ENCODE data around the gene INAFM2. TPM values are rescaled to one million over a fixed set of nuclear protein-coding genes. Genes with fewer than 3 reads are reported as not detected.

INAFM2 gene
- total RNA-seq, 2 experiments from 2014 or later, result 6.8 to 7.0 TPM

GRCh38 chr15:40310001-40310959 lies 13.2 kb upstream of the INAFM2 start:
- ATAC-seq (ENCODE audit: poor library complexity), result no peak
- peaks cover 51% of the 10 kb centered on the region for H3K4me1 Mint-ChIP-seq (ENCODE audit: low read depth)

GRCh38 chr15:40310993-40311392 lies 12.5 kb upstream of the INAFM2 start:
- intact Hi-C loops (cut with DNase I, micrococcal nuclease), result loop anchor here (1.0 kb wide), 1 partner anchor 32 kb away; no protein-coding TSS in a partner anchor
- Mint-ChIP-seq H3K9me3 (no peaks in the 10 kb centered on the region), H3K4me1 (ENCODE audit: low read depth) (peaks cover 45% of the 10 kb centered on the region), H3K36me3 (ENCODE audit: low read depth) (peaks cover 19% of the 10 kb centered on the region), H3K27me3 (no peaks in the 10 kb centered on the region), H3K27ac (peak overlapping the region; percentile 13), H3K4me3 (peak overlapping the region; percentile 78)
- no peaks in the 10 kb centered on the region for H3K27me3 ChIP-seq (ENCODE audit: control insufficient read depth in 1 of 2, insufficient read depth in 2 of 2, low read length in 2 of 2)
- DNase-seq (no peak), ATAC-seq (ENCODE audit: poor library complexity) (no peak)
- no peaks in the 10 kb centered on the region for H3K9me3 ChIP-seq (ENCODE audit: control insufficient read depth in 1 of 2, insufficient read depth in 1 of 2, low read length in 2 of 2)
- POLR2A ChIA-PET, result no interaction called here
- H3K27ac ChIP-seq (ENCODE audit: low read depth in 1 of 2, low read length in 2 of 2), result no peak overlapping the region
- no peak overlapping the region for H3K4me3 ChIP-seq (ENCODE audit: low read length)
- no peaks in the 10 kb centered on the region for H3K36me3 ChIP-seq (ENCODE audit: insufficient read depth, low read length)
- CTCF ChIA-PET, result interaction anchor here (1.3 to 6.4 kb wide), 4 partner anchors 11 to 36 kb away, joined by 4 to 55 read pairs (median 30); partner anchors contain the start of gene INAFM2
- peaks cover 53% of the 10 kb centered on the region for H3K4me1 ChIP-seq (ENCODE audit: insufficient read depth, low read length)
- TF ChIP-seq CTCF (IDR thresholded peaks at IDR 0.05), result no peak

More at GRCh38 chr15:40310001-40310959, 13.2 kb upstream of the INAFM2 start:
- H3K27me3 Mint-ChIP-seq, result no peaks in the 10 kb centered on the region
- peaks cover 19% of the 10 kb centered on the region for H3K36me3 Mint-ChIP-seq (ENCODE audit: low read depth)
- intact Hi-C loops (cut with DNase I, micrococcal nuclease), result loop anchor here (1.0 kb wide), 1 partner anchor 31 kb away; no protein-coding TSS in a partner anchor
- ChIA-PET CTCF (interaction anchor here (0.8 to 6.4 kb wide), 6 partner anchors 11 to 35 kb away, joined by 3 to 55 read pairs (median 9); partner anchors contain the start of genes ANKRD63 and INAFM2), POLR2A (interaction anchor here (1.1 to 4.5 kb wide), 4 partner anchors 12 to 95 kb away, joined by 4 to 65 read pairs (median 34); partner anchors contain the start of genes INAFM2 and IVD)
- Histone ChIP-seq H3K36me3 (ENCODE audit: insufficient read depth, low read length) (peaks cover 3% of the 10 kb centered on the region), H3K4me3 (ENCODE audit: low read length) (no peak overlapping the region), H3K4me1 (ENCODE audit: insufficient read depth, low read length) (peaks cover 61% of the 10 kb centered on the region), H3K27ac (ENCODE audit: low read depth in 1 of 2, low read length in 2 of 2) (no peak overlapping the region), H3K9me3 (ENCODE audit: control insufficient read depth in 1 of 2, insufficient read depth in 1 of 2, low read length in 2 of 2) (no peaks in the 10 kb centered on the region), H3K27me3 (ENCODE audit: control insufficient read depth in 1 of 2, insufficient read depth in 2 of 2, low read length in 2 of 2) (no peaks in the 10 kb centered on the region)
- TF ChIP-seq CTCF (IDR thresholded peaks at IDR 0.05), result peak; percentile 74
- peak in 13 of 14 experiments; percentile 25 to 78 (median 56) for DNase-seq
- H3K4me3 Mint-ChIP-seq, result peak overlapping the region; percentile 96
- H3K9me3 Mint-ChIP-seq, result no peaks in the 10 kb centered on the region
- H3K27ac Mint-ChIP-seq, result peak overlapping the region; percentile 95

DNA sequence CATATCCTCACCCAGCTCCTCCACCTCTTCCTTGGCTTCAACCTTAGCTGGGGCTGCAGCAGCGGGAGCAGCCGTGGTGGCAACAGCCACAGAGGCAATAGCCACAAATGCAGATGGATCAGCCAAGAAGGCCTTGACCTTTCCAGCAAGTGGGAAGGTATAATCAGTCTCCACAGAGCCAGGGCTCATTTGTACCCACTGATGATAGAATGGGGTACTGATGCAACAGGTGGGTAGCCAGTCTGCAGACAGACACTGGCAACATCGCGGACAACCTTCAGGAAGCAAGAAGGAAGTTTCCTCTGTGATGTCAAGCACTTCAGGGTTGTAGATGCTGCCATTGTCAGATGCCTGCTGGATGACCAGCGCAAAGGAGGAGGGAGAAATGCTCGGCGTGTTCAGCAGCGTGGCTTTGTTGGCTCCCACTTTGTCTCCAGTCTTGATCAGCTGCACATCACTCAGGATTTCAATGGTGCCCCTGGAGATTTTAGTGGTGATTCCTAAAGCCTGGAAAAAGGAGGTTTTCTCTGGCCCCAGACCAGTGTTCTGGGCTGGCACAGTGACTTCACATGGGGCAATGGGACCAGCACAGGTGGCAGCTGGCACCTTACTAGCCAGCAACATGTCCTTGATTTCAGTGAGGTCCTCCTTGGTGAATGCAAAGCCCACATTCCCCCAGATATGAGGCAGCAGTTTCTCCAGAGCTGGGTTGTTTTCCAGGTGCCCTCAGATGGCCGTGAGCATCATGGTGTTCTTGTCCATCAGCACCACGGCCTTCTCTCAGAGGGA lies 10.9 kb upstream of the INAFM2 start:
- no peak overlapping the region for H3K27ac ChIP-seq (ENCODE audit: low read depth in 1 of 2, low read length in 2 of 2)
- DNase-seq, result no peak
- Mint-ChIP-seq H3K9me3 (no peaks in the 10 kb centered on the region), H3K36me3 (ENCODE audit: low read depth) (peaks cover 11% of the 10 kb centered on the region), H3K4me1 (ENCODE audit: low read depth) (peaks cover 35% of the 10 kb centered on the region), H3K27ac (no peak overlapping the region), H3K4me3 (no peak overlapping the region), H3K27me3 (no peaks in the 10 kb centered on the region)
- ChIA-PET CTCF (interaction anchor here (1.3 to 6.4 kb wide), 3 partner anchors 26 to 38 kb away, joined by 4 to 45 read pairs (median 14); no protein-coding TSS in a partner anchor), POLR2A (no interaction called here)
- peaks cover 40% of the 10 kb centered on the region for H3K4me1 ChIP-seq (ENCODE audit: insufficient read depth, low read length)
- no peak for TF ChIP-seq CTCF (IDR thresholded peaks at IDR 0.05)
- H3K27me3 ChIP-seq (ENCODE audit: control insufficient read depth in 1 of 2, insufficient read depth in 2 of 2, low read length in 2 of 2), result no peaks in the 10 kb centered on the region
- intact Hi-C loops (cut with DNase I, micrococcal nuclease), result no loop called here
- H3K4me3 ChIP-seq (ENCODE audit: low read length), result no peak overlapping the region
- ATAC-seq (ENCODE audit: poor library complexity), result no peak
- H3K9me3 ChIP-seq (ENCODE audit: control insufficient read depth in 1 of 2, insufficient read depth in 1 of 2, low read length in 2 of 2), result no peaks in the 10 kb centered on the region
- no peaks in the 10 kb centered on the region for H3K36me3 ChIP-seq (ENCODE audit: insufficient read depth, low read length)
